ENCODE data around the gene NOTCH2. TPM values are rescaled to one million over a fixed set of nuclear protein-coding genes. Genes with fewer than 3 reads are reported as not detected.

The NOTCH2 gene
- polyA plus RNA-seq, 1 donor (not counting 4 experiments of a cell fraction or from before 2014, with no cell fraction given): 22.5 TPM

DNA sequence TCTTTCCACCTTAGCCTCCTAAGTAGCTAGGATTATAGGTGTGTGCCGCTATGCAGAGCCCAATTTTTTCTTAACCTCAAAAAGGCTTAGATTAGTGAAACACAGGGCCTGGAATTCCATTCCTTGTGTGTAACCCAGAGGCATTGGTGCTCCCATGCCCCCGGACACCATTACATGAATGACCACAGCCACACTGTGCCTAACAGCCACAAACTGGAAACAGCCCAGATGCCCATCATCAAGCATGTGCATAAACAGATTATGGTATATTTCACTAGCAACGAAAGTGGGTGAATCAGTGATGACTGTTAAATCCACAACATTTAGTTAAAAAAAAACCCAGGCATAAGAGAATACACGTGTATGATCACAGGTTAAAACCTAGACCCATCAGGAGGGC lies 197.6 kb downstream of the NOTCH2 start:
- no peak for FAIRE-seq
- Histone ChIP-seq H3K27ac (ENCODE audit: control insufficient read depth, insufficient read depth, low read length) (no peak overlapping the region), H3K9me3 (ENCODE audit: control insufficient read depth, low read depth, low read length) (no peaks in the 10 kb centered on the region), H3K9me1 (ENCODE audit: control insufficient read depth, extremely low read depth, insufficient read depth, low read length) (no peaks in the 10 kb centered on the region), H3K9ac (ENCODE audit: control insufficient read depth, extremely low read depth, insufficient read depth, low read length) (no peak overlapping the region), H2AFZ (ENCODE audit: control insufficient read depth, low read length) (no peak overlapping the region), H3K4me1 (ENCODE audit: control insufficient read depth, extremely low read depth, insufficient read depth, low read length) (peaks cover 8% of the 10 kb centered on the region), H3K4me2 (ENCODE audit: control insufficient read depth, extremely low read depth, insufficient read depth, low read depth, low read length) (no peak overlapping the region), H3K79me2 (ENCODE audit: control insufficient read depth, insufficient read depth, low read length) (no peaks in the 10 kb centered on the region), H4K20me1 (ENCODE audit: control insufficient read depth, extremely low read depth, insufficient read depth, low read length) (no peaks in the 10 kb centered on the region), H3K27me3 (ENCODE audit: control insufficient read depth, extremely low read depth, insufficient read depth, low read length) (no peaks in the 10 kb centered on the region), H3K4me3 (ENCODE audit: control insufficient read depth in 2 of 3, extremely low read depth in 1 of 3, insufficient read depth in 2 of 3, low read depth in 1 of 3, low read length in 3 of 3) (no peak overlapping the region), H3K36me3 (ENCODE audit: control insufficient read depth in 2 of 2, extremely low read depth in 1 of 2, insufficient read depth in 2 of 2, low read length in 2 of 2) (no peaks in the 10 kb centered on the region)
- TF ChIP-seq CTCF (optimal IDR thresholded peaks at IDR 0.05 in 1 of 3, IDR thresholded peaks at IDR 0.05 in 1 of 3, conservative IDR thresholded peaks at IDR 0.05 in 1 of 3; ENCODE audit: extremely low read depth in 1 of 3, insufficient read depth in 2 of 3, low read length in 3 of 3): no peak
- TF ChIP-seq EZH2 (IDR thresholded peaks at IDR 0.05; ENCODE audit: low read length): no peak
- no peak for DNase-seq (ENCODE audit: low read depth, low spot score)
- dilution Hi-C loops (cut with MboI; ENCODE audit: extremely low pct_ligation_motif_present, low sequenced_read_pairs): no loop called here

- Histone ChIP-seq H3K4me1 (ENCODE audit: control insufficient read depth, extremely low read depth, insufficient read depth, low read length) (peaks cover 8% of the 10 kb centered on the region), H3K9ac (ENCODE audit: control insufficient read depth, extremely low read depth, insufficient read depth, low read length) (no peak overlapping the region), H3K27me3 (ENCODE audit: control insufficient read depth, extremely low read depth, insufficient read depth, low read length) (no peaks in the 10 kb centered on the region), H3K9me1 (ENCODE audit: control insufficient read depth, extremely low read depth, insufficient read depth, low read length) (no peaks in the 10 kb centered on the region), H2AFZ (ENCODE audit: control insufficient read depth, low read length) (peak overlapping the region; percentile 76), H3K27ac (ENCODE audit: control insufficient read depth, insufficient read depth, low read length) (no peak overlapping the region), H3K4me3 (ENCODE audit: control insufficient read depth in 2 of 3, extremely low read depth in 1 of 3, insufficient read depth in 2 of 3, low read depth in 1 of 3, low read length in 3 of 3) (no peak overlapping the region), H3K4me2 (ENCODE audit: control insufficient read depth, extremely low read depth, insufficient read depth, low read depth, low read length) (peak overlapping the region; percentile 50), H3K36me3 (ENCODE audit: control insufficient read depth in 2 of 2, extremely low read depth in 1 of 2, insufficient read depth in 2 of 2, low read length in 2 of 2) (no peaks in the 10 kb centered on the region), H3K79me2 (ENCODE audit: control insufficient read depth, insufficient read depth, low read length) (no peaks in the 10 kb centered on the region), H3K9me3 (ENCODE audit: control insufficient read depth, low read depth, low read length) (no peaks in the 10 kb centered on the region), H4K20me1 (ENCODE audit: control insufficient read depth, extremely low read depth, insufficient read depth, low read length) (no peaks in the 10 kb centered on the region)
- FAIRE-seq (peak; percentile 43), DNase-seq (ENCODE audit: low read depth, low spot score) (no peak)
- dilution Hi-C loops (cut with MboI; ENCODE audit: extremely low pct_ligation_motif_present, low sequenced_read_pairs): no loop called here
- TF ChIP-seq CTCF (optimal IDR thresholded peaks at IDR 0.05 in 1 of 3, IDR thresholded peaks at IDR 0.05 in 1 of 3, conservative IDR thresholded peaks at IDR 0.05 in 1 of 3; ENCODE audit: extremely low read depth in 1 of 3, insufficient read depth in 2 of 3, low read length in 3 of 3) (peak; percentile 86 to 97 (median 95)), EZH2 (IDR thresholded peaks at IDR 0.05; ENCODE audit: low read length) (no peak)
Measured at GRCh38 chr1:119870917-119871596, 198.4 kb downstream of the NOTCH2 start.
